ENCODE measurements around the gene CSRNP3.

GRCh38 chr2:165454905-165455304 is 14.6 kb upstream of the CSRNP3 start:
- TF ChIP-seq, protein P1, sequence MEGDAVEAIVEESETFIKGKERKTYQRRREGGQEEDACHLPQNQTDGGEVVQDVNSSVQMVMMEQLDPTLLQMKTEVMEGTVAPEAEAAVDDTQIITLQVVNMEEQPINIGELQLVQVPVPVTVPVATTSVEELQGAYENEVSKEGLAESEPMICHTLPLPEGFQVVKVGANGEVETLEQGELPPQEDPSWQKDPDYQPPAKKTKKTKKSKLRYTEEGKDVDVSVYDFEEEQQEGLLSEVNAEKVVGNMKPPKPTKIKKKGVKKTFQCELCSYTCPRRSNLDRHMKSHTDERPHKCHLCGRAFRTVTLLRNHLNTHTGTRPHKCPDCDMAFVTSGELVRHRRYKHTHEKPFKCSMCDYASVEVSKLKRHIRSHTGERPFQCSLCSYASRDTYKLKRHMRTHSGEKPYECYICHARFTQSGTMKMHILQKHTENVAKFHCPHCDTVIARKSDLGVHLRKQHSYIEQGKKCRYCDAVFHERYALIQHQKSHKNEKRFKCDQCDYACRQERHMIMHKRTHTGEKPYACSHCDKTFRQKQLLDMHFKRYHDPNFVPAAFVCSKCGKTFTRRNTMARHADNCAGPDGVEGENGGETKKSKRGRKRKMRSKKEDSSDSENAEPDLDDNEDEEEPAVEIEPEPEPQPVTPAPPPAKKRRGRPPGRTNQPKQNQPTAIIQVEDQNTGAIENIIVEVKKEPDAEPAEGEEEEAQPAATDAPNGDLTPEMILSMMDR (IDR thresholded peaks at IDR 0.05): no peak
- TF ChIP-seq ZFX (IDR thresholded peaks at IDR 0.05; ENCODE audit: borderline replicate concordance): no peak

All from 22Rv1 (cell line).